ENCODE measurements around the gene FGF19.

FGF19 gene

DNA sequence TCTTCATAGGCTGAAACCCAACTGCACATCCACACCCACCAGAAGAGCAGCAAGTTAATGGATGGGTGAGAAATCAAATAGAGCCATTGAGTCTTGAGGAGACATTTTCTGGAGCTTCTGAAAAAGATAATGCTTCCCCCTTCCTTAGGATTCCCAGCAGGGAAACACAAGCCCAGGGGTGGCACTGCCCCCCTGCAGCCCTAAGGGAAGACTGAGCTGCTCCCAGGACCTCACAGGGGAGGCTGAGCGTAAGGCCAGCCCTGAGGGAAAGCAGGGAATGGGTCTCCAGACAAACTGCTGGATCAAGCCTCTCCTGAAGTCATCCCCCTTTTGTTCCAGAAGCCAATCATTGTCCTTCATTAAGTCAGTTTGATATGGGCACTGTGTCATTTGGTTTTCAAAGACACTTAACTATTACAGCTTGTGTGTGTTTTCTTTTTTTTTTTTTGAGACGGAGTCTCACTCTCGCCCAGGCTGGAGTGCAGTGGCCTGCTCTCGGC, 43.8 kb downstream of the FGF19 start:
- TF ChIP-seq, protein P1, sequence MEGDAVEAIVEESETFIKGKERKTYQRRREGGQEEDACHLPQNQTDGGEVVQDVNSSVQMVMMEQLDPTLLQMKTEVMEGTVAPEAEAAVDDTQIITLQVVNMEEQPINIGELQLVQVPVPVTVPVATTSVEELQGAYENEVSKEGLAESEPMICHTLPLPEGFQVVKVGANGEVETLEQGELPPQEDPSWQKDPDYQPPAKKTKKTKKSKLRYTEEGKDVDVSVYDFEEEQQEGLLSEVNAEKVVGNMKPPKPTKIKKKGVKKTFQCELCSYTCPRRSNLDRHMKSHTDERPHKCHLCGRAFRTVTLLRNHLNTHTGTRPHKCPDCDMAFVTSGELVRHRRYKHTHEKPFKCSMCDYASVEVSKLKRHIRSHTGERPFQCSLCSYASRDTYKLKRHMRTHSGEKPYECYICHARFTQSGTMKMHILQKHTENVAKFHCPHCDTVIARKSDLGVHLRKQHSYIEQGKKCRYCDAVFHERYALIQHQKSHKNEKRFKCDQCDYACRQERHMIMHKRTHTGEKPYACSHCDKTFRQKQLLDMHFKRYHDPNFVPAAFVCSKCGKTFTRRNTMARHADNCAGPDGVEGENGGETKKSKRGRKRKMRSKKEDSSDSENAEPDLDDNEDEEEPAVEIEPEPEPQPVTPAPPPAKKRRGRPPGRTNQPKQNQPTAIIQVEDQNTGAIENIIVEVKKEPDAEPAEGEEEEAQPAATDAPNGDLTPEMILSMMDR (IDR thresholded peaks at IDR 0.05; ENCODE audit: low read length) = no peak
- no peak for TF ChIP-seq EZH2 (IDR thresholded peaks at IDR 0.05; ENCODE audit: borderline replicate concordance, low read length)
- Histone ChIP-seq H3K4me1 (ENCODE audit: insufficient read depth, low read length, severe bottlenecking) (no peaks in the 10 kb centered on the region), H4K20me1 (ENCODE audit: insufficient read depth, low read length) (no peaks in the 10 kb centered on the region), H3K36me3 (ENCODE audit: insufficient read depth, low read length) (no peaks in the 10 kb centered on the region), H3K9me3 (ENCODE audit: low read length) (no peaks in the 10 kb centered on the region), H3K27ac (ENCODE audit: low read depth, low read length, poor library complexity, severe bottlenecking) (no peak overlapping the region), H3K9ac (ENCODE audit: low read length) (no peak overlapping the region), H2AFZ (ENCODE audit: low read length) (no peak overlapping the region), H3K79me2 (ENCODE audit: insufficient read depth, low read length) (no peaks in the 10 kb centered on the region), H3K27me3 (ENCODE audit: insufficient read depth, low read length) (no peaks in the 10 kb centered on the region), H3F3A (ENCODE audit: insufficient read depth, low read length) (no peaks in the 10 kb centered on the region), H3K4me3 (ENCODE audit: low read depth, low read length, poor library complexity, severe bottlenecking) (no peak overlapping the region), H3K9me2 (ENCODE audit: low read depth, low read length) (no peaks in the 10 kb centered on the region), H3K4me2 (ENCODE audit: low read length) (no peak overlapping the region)

DNA sequence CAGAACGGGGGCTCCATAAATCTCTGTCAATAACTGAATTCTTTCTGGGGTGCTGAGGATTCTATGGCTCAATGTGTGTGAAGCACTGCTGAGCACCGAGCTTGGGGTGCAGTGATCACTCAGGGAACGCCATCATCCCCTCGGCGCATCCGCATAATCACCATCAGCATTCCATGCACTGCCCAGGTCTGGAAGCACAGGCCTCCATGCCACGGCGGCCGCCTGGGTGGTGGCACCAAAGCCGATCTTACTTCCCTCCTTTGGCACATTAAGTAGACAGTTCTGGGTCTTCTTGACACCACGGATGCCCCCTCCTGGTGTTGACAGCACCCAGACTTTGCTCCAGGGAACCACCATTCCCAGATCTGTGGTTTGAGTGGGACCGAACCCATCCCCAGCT, 44.2 kb downstream of the FGF19 start:
- TF ChIP-seq, protein P1 (IDR thresholded peaks at IDR 0.05; ENCODE audit: low read length) = no peak
- TF ChIP-seq EZH2 (IDR thresholded peaks at IDR 0.05; ENCODE audit: borderline replicate concordance, low read length) = no peak
- H3K9me2 ChIP-seq (ENCODE audit: low read depth, low read length) = no peaks in the 10 kb centered on the region

DNA sequence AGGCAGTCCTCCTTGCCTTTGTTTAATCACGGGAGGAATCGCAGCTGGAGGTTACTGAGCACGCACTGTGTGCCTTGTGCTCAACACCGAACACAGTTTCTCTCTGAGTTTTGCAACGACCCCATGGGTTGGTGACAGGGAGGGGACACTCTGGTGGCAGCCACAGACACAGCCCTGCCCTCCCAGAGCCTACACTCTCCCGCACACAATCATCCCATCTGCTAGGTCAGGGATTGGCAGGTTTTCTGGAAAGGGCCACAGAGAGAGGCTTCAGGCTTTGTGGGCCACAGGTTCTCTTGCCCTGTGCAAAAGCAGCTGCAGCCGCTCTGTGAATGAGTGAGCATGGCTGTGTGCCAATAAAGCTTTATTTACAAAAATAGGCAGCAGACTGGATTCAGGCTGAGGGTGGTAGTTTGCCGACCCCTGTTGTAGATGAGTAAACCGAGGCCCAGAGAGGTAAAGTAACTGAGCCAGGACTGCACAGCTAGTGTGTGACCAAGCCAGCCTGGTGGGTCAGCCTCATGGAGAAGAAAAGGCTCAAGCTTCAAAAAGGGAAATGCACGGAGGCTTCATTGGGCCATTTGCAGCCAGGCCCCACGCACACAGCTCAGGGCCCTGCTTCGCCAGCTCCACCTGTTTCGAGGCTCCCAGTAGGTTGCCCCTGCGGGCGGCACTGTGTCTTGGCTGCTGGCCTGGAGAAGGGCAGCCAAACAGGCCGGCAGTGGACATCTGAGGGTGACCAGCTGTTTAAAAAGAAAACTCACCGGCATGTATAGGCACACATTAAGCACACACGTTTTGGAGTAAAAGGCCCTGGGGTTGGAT, 45.0 kb downstream of the FGF19 start:
- Histone ChIP-seq H3K4me3 (ENCODE audit: low read depth, low read length, poor library complexity, severe bottlenecking) (no peak overlapping the region), H2AFZ (ENCODE audit: low read length) (no peak overlapping the region), H3K9me3 (ENCODE audit: low read length) (no peaks in the 10 kb centered on the region), H3K4me2 (ENCODE audit: low read length) (no peak overlapping the region), H4K20me1 (ENCODE audit: insufficient read depth, low read length) (no peaks in the 10 kb centered on the region), H3K36me3 (ENCODE audit: insufficient read depth, low read length) (no peaks in the 10 kb centered on the region), H3K79me2 (ENCODE audit: insufficient read depth, low read length) (no peaks in the 10 kb centered on the region), H3K9me2 (ENCODE audit: low read depth, low read length) (no peaks in the 10 kb centered on the region), H3K9ac (ENCODE audit: low read length) (no peak overlapping the region), H3K4me1 (ENCODE audit: insufficient read depth, low read length, severe bottlenecking) (no peaks in the 10 kb centered on the region), H3K27me3 (ENCODE audit: insufficient read depth, low read length) (no peaks in the 10 kb centered on the region), H3K27ac (ENCODE audit: low read depth, low read length, poor library complexity, severe bottlenecking) (no peak overlapping the region), H3F3A (ENCODE audit: insufficient read depth, low read length) (no peaks in the 10 kb centered on the region)
- TF ChIP-seq, protein P1 (IDR thresholded peaks at IDR 0.05; ENCODE audit: low read length) = no peak
- no peak for TF ChIP-seq EZH2 (IDR thresholded peaks at IDR 0.05; ENCODE audit: borderline replicate concordance, low read length)

More for the DNA sequence above, 44.2 kb downstream of the FGF19 start:
- Histone ChIP-seq H3F3A (ENCODE audit: insufficient read depth, low read length) (no peaks in the 10 kb centered on the region), H3K36me3 (ENCODE audit: insufficient read depth, low read length) (no peaks in the 10 kb centered on the region), H3K9ac (ENCODE audit: low read length) (no peak overlapping the region), H3K79me2 (ENCODE audit: insufficient read depth, low read length) (no peaks in the 10 kb centered on the region), H3K4me3 (ENCODE audit: low read depth, low read length, poor library complexity, severe bottlenecking) (no peak overlapping the region), H3K27ac (ENCODE audit: low read depth, low read length, poor library complexity, severe bottlenecking) (no peak overlapping the region), H3K27me3 (ENCODE audit: insufficient read depth, low read length) (no peaks in the 10 kb centered on the region), H4K20me1 (ENCODE audit: insufficient read depth, low read length) (no peaks in the 10 kb centered on the region), H3K4me2 (ENCODE audit: low read length) (no peak overlapping the region), H3K9me3 (ENCODE audit: low read length) (no peaks in the 10 kb centered on the region), H3K4me1 (ENCODE audit: insufficient read depth, low read length, severe bottlenecking) (no peaks in the 10 kb centered on the region), H2AFZ (ENCODE audit: low read length) (no peak overlapping the region)
